Measurements from ENCODE around the gene PI4KA. TPM values are rescaled to one million over a fixed set of nuclear protein-coding genes. Genes with fewer than 3 reads are reported as not detected.

Gene PI4KA
- total and polyA plus RNA-seq, 2 of the 13 experiments (the other 11 are each of a cell fraction or from before 2014, with no cell fraction given) = 27.4 to 56.4 TPM

- H2AFZ ChIP-seq (ENCODE audit: low read length) = no peak overlapping the region
- H3K4me2 ChIP-seq (ENCODE audit: low read depth, low read length) = no peak overlapping the region
- no peaks in the 10 kb centered on the region for H3K79me2 ChIP-seq (ENCODE audit: insufficient read depth, low read length)
- H3K27ac ChIP-seq (ENCODE audit: extremely low read length, insufficient read depth, low read length) = no peak overlapping the region
- FAIRE-seq (no peak), DNase-seq (ENCODE audit: low spot score) (no peak), ATAC-seq (no peak)
- in situ Hi-C loops (cut with HindIII; ENCODE audit: extremely low pct_ligation_motif_present, low pct_unique_long_range_greater_than_20kb) = no loop called here
- H3K27me3 ChIP-seq (ENCODE audit: control insufficient read depth in 1 of 2, insufficient read depth in 2 of 2, low read length in 2 of 2) = no peaks in the 10 kb centered on the region
- no peak for TF ChIP-seq RFX5 (IDR thresholded peaks at IDR 0.05; ENCODE audit: low read depth, low read length)
- ChIA-PET CTCF (ENCODE audit: low intra/inter-chr PET ratio, low total read pairs) (no interaction called here), POLR2A (no interaction called here)
- peaks cover 21 to 44% of the 10 kb centered on the region in 2 experiments for H3K36me3 ChIP-seq (replicated peaks in 1 of 2; ENCODE audit: control insufficient read depth in 1 of 2, insufficient read depth in 2 of 2, low read length in 2 of 2)
- H4K20me1 ChIP-seq (ENCODE audit: insufficient read depth, low read length) = no peaks in the 10 kb centered on the region
- intact Hi-C loops (cut with micrococcal nuclease; ENCODE audit: unreplicated experiment) = no loop called here
- peaks cover 8% of the 10 kb centered on the region for H3K4me1 ChIP-seq (ENCODE audit: insufficient read depth, low read length)
- no TSS peak for BruUV-seq (replicated peaks)
- H3K9me3 ChIP-seq (ENCODE audit: low read length) = no peaks in the 10 kb centered on the region
- no peak overlapping the region for H3K9ac ChIP-seq (ENCODE audit: insufficient read depth, low read depth, low read length)
- no peak overlapping the region for H3K4me3 ChIP-seq (replicated peaks in 1 of 3; ENCODE audit: insufficient read depth in 1 of 3, low read depth in 2 of 3, low read length in 3 of 3)
- 96% methylated on average over 7 of the region's 7 CpGs for WGBS (ENCODE audit: low lambda C conversion rate)
These were observed 96.3 kb downstream of the PI4KA start for GRCh38 chr22:20762233-20762796.

DNA sequence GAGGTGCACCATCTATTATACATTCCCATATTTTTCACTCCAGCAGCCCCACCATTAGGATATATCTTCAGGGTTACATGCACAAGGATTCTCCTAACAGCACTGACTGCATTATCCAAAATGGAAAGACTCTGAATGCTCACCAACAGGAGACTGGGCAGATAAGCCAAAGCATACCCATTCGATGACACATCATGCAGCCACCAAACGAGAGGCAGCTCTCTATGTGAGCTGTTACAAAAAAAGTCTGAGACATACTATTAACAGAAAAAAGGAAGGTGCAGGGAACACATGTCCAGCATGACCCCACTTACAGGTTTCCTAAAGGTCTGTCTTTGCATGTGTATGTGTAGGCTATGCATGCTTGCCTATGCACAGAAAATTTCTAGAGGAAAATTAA, 97.1 kb downstream of the PI4KA start:
- H3K27ac ChIP-seq (ENCODE audit: extremely low read length, insufficient read depth, low read length) = no peak overlapping the region
- no peak overlapping the region for H3K4me2 ChIP-seq (ENCODE audit: low read depth, low read length)
- no peak overlapping the region for H2AFZ ChIP-seq (ENCODE audit: low read length)
- FAIRE-seq = no peak
- H3K9ac ChIP-seq (ENCODE audit: insufficient read depth, low read depth, low read length) = no peak overlapping the region
- ChIA-PET POLR2A (no interaction called here), CTCF (ENCODE audit: low intra/inter-chr PET ratio, low total read pairs) (no interaction called here)
- no TSS peak for BruUV-seq (replicated peaks)
- H3K79me2 ChIP-seq (ENCODE audit: insufficient read depth, low read length) = no peaks in the 10 kb centered on the region
- no peak for TF ChIP-seq CREB3 (CRISPR knock-in tag; IDR thresholded peaks at IDR 0.05)
- no peak overlapping the region for H3K4me3 ChIP-seq (replicated peaks in 1 of 3; ENCODE audit: insufficient read depth in 1 of 3, low read depth in 2 of 3, low read length in 3 of 3)
- H4K20me1 ChIP-seq (ENCODE audit: insufficient read depth, low read length) = no peaks in the 10 kb centered on the region
- intact Hi-C loops (cut with micrococcal nuclease; ENCODE audit: unreplicated experiment) = no loop called here
- H3K4me1 ChIP-seq (ENCODE audit: insufficient read depth, low read length) = peaks cover 8% of the 10 kb centered on the region
- H3K27me3 ChIP-seq (ENCODE audit: control insufficient read depth in 1 of 2, insufficient read depth in 2 of 2, low read length in 2 of 2) = no peaks in the 10 kb centered on the region
- ATAC-seq = no peak
- DNase-seq (ENCODE audit: low spot score) = no peak
- in situ Hi-C loops (cut with HindIII; ENCODE audit: extremely low pct_ligation_motif_present, low pct_unique_long_range_greater_than_20kb) = no loop called here
- WGBS (ENCODE audit: low lambda C conversion rate) = 96% methylated on average over 2 of the region's 2 CpGs
- H3K9me3 ChIP-seq (ENCODE audit: low read length) = no peaks in the 10 kb centered on the region
- H3K36me3 ChIP-seq (replicated peaks in 1 of 2; ENCODE audit: control insufficient read depth in 1 of 2, insufficient read depth in 2 of 2, low read length in 2 of 2) = peaks cover 21 to 46% of the 10 kb centered on the region in 2 experiments

Data from HepG2 (cell line).